Kidney (tissue), 14 donors: ENCODE results near the gene AJUBA. TPM values are rescaled to one million over a fixed set of nuclear protein-coding genes. Genes with fewer than 3 reads are reported as not detected.

Experiments used
- DNase-seq, 5 donors: peaks; one replicate each; pipeline ENCODE4 v3.0.0-alpha.2; 2013 to 2020
- FAIRE-seq: peaks from 2 replicates; lab custom pipeline; 2012; peaks lifted over from hg19 to GRCh38; lab: Jason Lieb, UNC
- H3K27ac ChIP-seq, 2 donors: one replicate each; pipeline ENCODE4 v1.7.0; 2013; ENCODE audit warnings: low read depth in 2 of 2, low read length in 2 of 2, inconsistent platforms in 1 of 2
- H3K27me3 ChIP-seq: one replicate; pipeline ENCODE4 v1.7.1; 2013; ENCODE audit warnings: low read length, inconsistent platforms; ENCODE audit not compliant: control insufficient read depth, insufficient read depth
- H3K36me3 ChIP-seq, 3 donors: one replicate each; pipeline versions ENCODE4 v1.7.0 to v1.7.1; 2013; ENCODE audit warnings: low read length in 3 of 3, control low read depth in 1 of 3, inconsistent platforms in 1 of 3; ENCODE audit not compliant: insufficient read depth in 3 of 3, control insufficient read depth in 2 of 3
- H3K4me1 ChIP-seq, 3 donors: one replicate each; pipeline versions ENCODE4 v1.7.0 to v1.7.1; 2013; ENCODE audit warnings: low read length in 3 of 3, inconsistent platforms in 1 of 3, low read depth in 1 of 3; ENCODE audit not compliant: control insufficient read depth in 2 of 3, insufficient read depth in 2 of 3
- H3K4me3 ChIP-seq, 3 donors: one replicate each; pipeline versions ENCODE4 v1.7.0 to v1.8.1; 2013; ENCODE audit warnings: low read length in 3 of 3, control low read depth in 1 of 3, inconsistent platforms in 1 of 3
- H3K9ac ChIP-seq, 3 donors: one replicate each; pipeline versions ENCODE4 v1.7.0 to v1.7.1; 2013; ENCODE audit warnings: low read length in 3 of 3, control low read depth in 1 of 3, inconsistent platforms in 1 of 3
- H3K9me3 ChIP-seq, 3 donors: one replicate each; pipeline versions ENCODE4 v1.7.0 to v1.7.1; 2013; ENCODE audit warnings: low read length in 3 of 3, control low read depth in 1 of 3, inconsistent platforms in 1 of 3; ENCODE audit not compliant: control insufficient read depth in 2 of 3, insufficient read depth in 1 of 3
- intact Hi-C: fragments of 100-400 bp; cut with DNase I; formaldehyde crosslinking; loops from one replicate; pipeline ENCODE4 v1.11.1; 2022
- polyA plus RNA-seq: library from polyadenylated mRNA; stranded (reverse); fragments of 350-450 nt; fragmentation: Illumina TruSeq; extraction: RNeasy Lipid Tissue Mini Kit (QIAGEN cat#74804); gene quantifications from one replicate; pipeline ENCODE4 v1.2.3, GENCODE V29; 2014; ENCODE audit warnings: low read depth, low replicate concordance; ENCODE audit not compliant: insufficient read depth
- total RNA-seq: library from RNA; stranded (reverse); fragmentation: NEBNext Ultra II Directional; extraction: Animal tissue kit (Norgen Biotek cat#: 25700); gene quantifications from one replicate; pipeline ENCODE4 v1.2.1, GENCODE V29; 2021
- TF ChIP-seq, protein P1 (sequence below): IDR thresholded peaks from 3 replicates; pipeline ENCODE4 v1.5.1; 2012; ENCODE audit warnings: mild to moderate bottlenecking, moderate library complexity, borderline replicate concordance; ENCODE audit not compliant: insufficient read depth; ENCODE audit errors: extremely low read depth
- donor health status: control.
- donor health status: control.
- donor health status: control.
- donor health status: control.
- donor health status: control.
- donor health status: DM: yes; HTN: yes; CAD: no.
- donor health status: Normal renal cell carcinoma (clear cell type).

Gene AJUBA
- total and polyA plus RNA-seq, 2 donors from 2014 or later = 14.6 to 28.5 TPM

- intact Hi-C loops = loop anchor here (5.0 kb wide), 1 partner anchor 71 kb away; the partner anchor contains the start of gene CDH24
- FAIRE-seq = no peak
Measured at GRCh38 chr14:22985894-22986507, 3.6 kb upstream of the AJUBA start.

GRCh38 chr14:22984959-22985658, 2.8 kb upstream of the AJUBA start:
- Histone ChIP-seq H3K27ac (no peak overlapping the region), H3K36me3 (peaks cover 0 to 4% (median 0%) of the 10 kb centered on the region in 3 donors), H3K27me3 (no peaks in the 10 kb centered on the region), H3K9ac (no peak overlapping the region), H3K4me3 (no peak overlapping the region), H3K9me3 (no peaks in the 10 kb centered on the region), H3K4me1 (peaks cover 0 to 6% (median 1%) of the 10 kb centered on the region in 3 donors)
- intact Hi-C loops = loop anchor here (5.0 kb wide), 1 partner anchor 72 kb away; the partner anchor contains the start of gene CDH24
- DNase-seq = no peak
- TF ChIP-seq, protein P1, sequence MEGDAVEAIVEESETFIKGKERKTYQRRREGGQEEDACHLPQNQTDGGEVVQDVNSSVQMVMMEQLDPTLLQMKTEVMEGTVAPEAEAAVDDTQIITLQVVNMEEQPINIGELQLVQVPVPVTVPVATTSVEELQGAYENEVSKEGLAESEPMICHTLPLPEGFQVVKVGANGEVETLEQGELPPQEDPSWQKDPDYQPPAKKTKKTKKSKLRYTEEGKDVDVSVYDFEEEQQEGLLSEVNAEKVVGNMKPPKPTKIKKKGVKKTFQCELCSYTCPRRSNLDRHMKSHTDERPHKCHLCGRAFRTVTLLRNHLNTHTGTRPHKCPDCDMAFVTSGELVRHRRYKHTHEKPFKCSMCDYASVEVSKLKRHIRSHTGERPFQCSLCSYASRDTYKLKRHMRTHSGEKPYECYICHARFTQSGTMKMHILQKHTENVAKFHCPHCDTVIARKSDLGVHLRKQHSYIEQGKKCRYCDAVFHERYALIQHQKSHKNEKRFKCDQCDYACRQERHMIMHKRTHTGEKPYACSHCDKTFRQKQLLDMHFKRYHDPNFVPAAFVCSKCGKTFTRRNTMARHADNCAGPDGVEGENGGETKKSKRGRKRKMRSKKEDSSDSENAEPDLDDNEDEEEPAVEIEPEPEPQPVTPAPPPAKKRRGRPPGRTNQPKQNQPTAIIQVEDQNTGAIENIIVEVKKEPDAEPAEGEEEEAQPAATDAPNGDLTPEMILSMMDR = no peak
- no peak for FAIRE-seq

More at GRCh38 chr14:22985894-22986507, 3.6 kb upstream of the AJUBA start:
- peak overlapping the region in 1 of 3 donors; percentile 17 for H3K9ac ChIP-seq
- peaks cover 0 to 4% (median 0%) of the 10 kb centered on the region in 3 donors for H3K4me1 ChIP-seq
- no peak overlapping the region for H3K4me3 ChIP-seq
- H3K9me3 ChIP-seq = no peaks in the 10 kb centered on the region
- no peaks in the 10 kb centered on the region for H3K27me3 ChIP-seq
- TF ChIP-seq, protein P1 = no peak
- DNase-seq = no peak
- peaks cover 0 to 4% (median 0%) of the 10 kb centered on the region in 3 donors for H3K36me3 ChIP-seq
- no peak overlapping the region for H3K27ac ChIP-seq

DNA sequence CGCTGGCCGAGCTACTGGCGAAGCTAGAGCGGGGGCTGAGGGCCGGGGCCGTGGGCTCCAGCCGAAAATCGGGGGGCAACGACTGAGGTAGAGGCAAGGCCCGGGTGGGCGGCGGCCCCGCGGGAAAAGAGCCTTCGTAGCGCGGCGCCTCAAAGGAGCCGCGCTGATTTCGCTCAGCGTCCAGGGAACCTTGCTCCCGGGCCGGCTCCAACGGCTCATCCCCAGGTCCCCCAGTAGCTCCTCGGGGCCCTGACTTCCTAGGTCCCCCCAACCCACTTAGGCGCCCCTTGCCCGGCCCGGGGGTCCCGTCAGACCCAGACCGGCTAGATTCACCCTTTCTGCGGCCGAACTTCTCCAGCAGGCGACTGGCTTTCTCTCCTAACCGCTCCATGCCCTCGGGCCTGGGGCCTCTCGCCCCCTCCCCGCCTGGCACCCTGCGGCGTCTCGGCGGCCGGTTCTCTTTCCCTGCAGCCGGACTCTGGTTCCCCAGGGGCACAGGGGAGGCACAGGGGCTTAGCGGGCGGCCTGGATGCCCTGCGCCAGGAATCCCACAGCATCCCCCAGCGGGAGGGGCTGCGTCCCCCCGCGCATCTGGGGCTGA, 375 bp downstream of the AJUBA start:
- intact Hi-C loops = no loop called here
- FAIRE-seq (no peak), DNase-seq (peak in 4 of 5 donors; percentile 42 to 75 (median 57))
- TF ChIP-seq, protein P1 = no peak
- H3K27ac ChIP-seq = peak overlapping the region; percentile 83 to 91
- peak overlapping the region; percentile 57 to 75 (median 69) for H3K9ac ChIP-seq
- peaks cover 0 to 6% (median 0%) of the 10 kb centered on the region in 3 donors for H3K36me3 ChIP-seq
- no peaks in the 10 kb centered on the region for H3K27me3 ChIP-seq
- no peaks in the 10 kb centered on the region for H3K9me3 ChIP-seq
- peaks cover 12 to 28% (median 23%) of the 10 kb centered on the region in 3 donors for H3K4me1 ChIP-seq
- H3K4me3 ChIP-seq = peak overlapping the region; percentile 53 to 83 (median 81)
